WTC11 (cell line): Measurements from ENCODE around the gene DMRT2. TPM values are rescaled to one million over a fixed set of nuclear protein-coding genes. Genes with fewer than 3 reads are reported as not detected.

ENCODE experiments used
- ATAC-seq: fragments of 200-7000 bp; cut with Tn5 transposase; 2 replicates; pipeline ENCODE4 v1.10.0; 2021; ENCODE audit warnings: mild to moderate bottlenecking, moderate library complexity
- CTCF ChIA-PET: fragments of 300-600 bp; sonication (Branson Sonifier 250); formaldehyde crosslinking; loops from one replicate; lab custom pipeline; 2021; ENCODE audit warnings: antibody characterized with exemption; lab: Charles Lee
- POLR2A ChIA-PET: fragments of 350-600 bp; sonication (Branson Sonifier 250); formaldehyde crosslinking; loops from one replicate; lab custom pipeline; 2021; ENCODE audit warnings: antibody characterized with exemption; lab: Charles Lee
- DNase-seq: peaks from one replicate; pipeline ENCODE4 v3.0.0; 2021; ENCODE audit warnings: low spot score
- H3K27ac Mint-ChIP-seq: 2 replicates; pipeline ENCODE4 v1.8.0; 2021; ENCODE audit warnings: mixed read lengths
- H3K27me3 Mint-ChIP-seq: 2 replicates; pipeline ENCODE4 v1.8.0; 2021; ENCODE audit warnings: low read depth, mild to moderate bottlenecking, moderate library complexity, mixed read lengths
- H3K36me3 Mint-ChIP-seq: 2 replicates; pipeline ENCODE4 v1.8.0; 2021; ENCODE audit warnings: mixed read lengths
- H3K4me1 Mint-ChIP-seq: 2 replicates; pipeline ENCODE4 v1.8.0; 2022; ENCODE audit warnings: mixed read lengths
- H3K4me3 Mint-ChIP-seq: 2 replicates; pipeline ENCODE4 v1.8.0; 2021; ENCODE audit warnings: mild to moderate bottlenecking, moderate library complexity, mixed read lengths
- H3K9me3 Mint-ChIP-seq: 2 replicates; pipeline ENCODE4 v1.8.0; 2021; ENCODE audit warnings: mixed read lengths
- AFF4 ChIP-seq: sonication (generic); formaldehyde crosslinking; IDR thresholded peaks from 2 replicates; pipeline ENCODE4 v1.8.1; 2023; ENCODE audit warnings: mild to moderate bottlenecking, missing genetic modification reagents, borderline replicate concordance
- ATF6 ChIP-seq: sonication (generic); formaldehyde crosslinking; IDR thresholded peaks from 2 replicates; pipeline ENCODE4 v1.8.1; 2023; ENCODE audit warnings: mild to moderate bottlenecking, missing genetic modification reagents
- E2F5 ChIP-seq: sonication (generic); formaldehyde crosslinking; IDR thresholded peaks from 2 replicates; pipeline ENCODE4 v1.8.1; 2022; ENCODE audit warnings: mild to moderate bottlenecking, moderate library complexity, missing genetic modification reagents
- EMX1 ChIP-seq: fragments of 250-450 bp; sonication (Bioruptor Pico); IDR thresholded peaks from 2 replicates; pipeline ENCODE4 v1.8.0; 2021; ENCODE audit warnings: mild to moderate bottlenecking
- HMGA2 ChIP-seq: fragments of 250-450 bp; sonication (Bioruptor Pico); IDR thresholded peaks from 2 replicates; pipeline ENCODE4 v1.4.0; 2021; ENCODE audit warnings: mild to moderate bottlenecking, moderate library complexity
- IRF1 ChIP-seq: sonication (generic); formaldehyde crosslinking; IDR thresholded peaks from 2 replicates; pipeline ENCODE4 v1.8.0; 2023; ENCODE audit warnings: missing genetic modification reagents
- MXD4 ChIP-seq: fragments of 250-450 bp; sonication (Bioruptor Pico); IDR thresholded peaks from 2 replicates; pipeline ENCODE4 v1.8.0; 2021; ENCODE audit warnings: mild to moderate bottlenecking, moderate library complexity, borderline replicate concordance
- NR1H2 ChIP-seq: sonication (generic); formaldehyde crosslinking; IDR thresholded peaks from 2 replicates; pipeline ENCODE4 v1.9.0; 2021; ENCODE audit warnings: mild to moderate bottlenecking, moderate library complexity, missing genetic modification reagents
- PRDM15 ChIP-seq: sonication (generic); formaldehyde crosslinking; IDR thresholded peaks from 2 replicates; pipeline ENCODE4 v1.8.0; 2022; ENCODE audit warnings: missing genetic modification reagents
- SMAD4 ChIP-seq: sonication (generic); formaldehyde crosslinking; IDR thresholded peaks from 2 replicates; pipeline ENCODE4 v1.8.0; 2022; ENCODE audit warnings: mild to moderate bottlenecking, missing genetic modification reagents
- SOX15 ChIP-seq: fragments of 250-450 bp; sonication (Bioruptor Pico); IDR thresholded peaks from 2 replicates; pipeline ENCODE4 v1.9.0; 2021; ENCODE audit warnings: mild to moderate bottlenecking
- ZNF317 ChIP-seq: sonication (generic); formaldehyde crosslinking; IDR thresholded peaks from 2 replicates; pipeline ENCODE4 v1.8.1; 2023; ENCODE audit warnings: low read depth, mild to moderate bottlenecking, moderate library complexity, missing genetic modification reagents, borderline replicate concordance
- total RNA-seq: library from RNA; stranded (reverse); gene quantifications from 3 replicates; pipeline ENCODE4 v1.2.3, GENCODE V29; 2021

Gene DMRT2
- total RNA-seq, 1 experiment from 2014 or later: not detected

GRCh38 chr9:1031951-1032601 is 18.1 kb upstream of the DMRT2 start:
- CTCF ChIA-PET: interaction anchor here (0.8 to 0.9 kb wide), 2 partner anchors 12 to 23 kb away, joined by 3 read pairs; no protein-coding TSS in a partner anchor
- Mint-ChIP-seq H3K9me3 (no peaks in the 10 kb centered on the region), H3K27me3 (peaks cover 41% of the 10 kb centered on the region)

More at GRCh38 chr9:1031951-1032601, 18.1 kb upstream of the DMRT2 start:
- H3K27ac Mint-ChIP-seq: no peak overlapping the region
- ATAC-seq: no peak
- no peaks in the 10 kb centered on the region for H3K4me1 Mint-ChIP-seq
- POLR2A ChIA-PET: no interaction called here
- H3K36me3 Mint-ChIP-seq: no peaks in the 10 kb centered on the region
- TF ChIP-seq NR1H2 (CRISPR knock-in tag) (no peak), PRDM15 (CRISPR knock-in tag) (no peak), IRF1 (CRISPR knock-in tag) (no peak), SOX15 (CRISPR knock-in tag) (no peak), AFF4 (CRISPR knock-in tag) (no peak), SMAD4 (CRISPR knock-in tag) (no peak), MXD4 (CRISPR knock-in tag) (no peak), ZNF317 (CRISPR knock-in tag) (no peak), ATF6 (CRISPR knock-in tag) (no peak), HMGA2 (CRISPR knock-in tag) (no peak), EMX1 (CRISPR knock-in tag) (no peak), E2F5 (CRISPR knock-in tag) (no peak)
- TF ChIP-seq, all 79 proteins: peak for 0
- H3K4me3 Mint-ChIP-seq: no peak overlapping the region
- DNase-seq: no peak
